ENCODE data around the gene SMIM22. TPM values are rescaled to one million over a fixed set of nuclear protein-coding genes. Genes with fewer than 3 reads are reported as not detected.

SMIM22 gene
- total RNA-seq, 6 donors from 2014 or later: 5.2 to 71.0 (median 36.6) TPM

DNA sequence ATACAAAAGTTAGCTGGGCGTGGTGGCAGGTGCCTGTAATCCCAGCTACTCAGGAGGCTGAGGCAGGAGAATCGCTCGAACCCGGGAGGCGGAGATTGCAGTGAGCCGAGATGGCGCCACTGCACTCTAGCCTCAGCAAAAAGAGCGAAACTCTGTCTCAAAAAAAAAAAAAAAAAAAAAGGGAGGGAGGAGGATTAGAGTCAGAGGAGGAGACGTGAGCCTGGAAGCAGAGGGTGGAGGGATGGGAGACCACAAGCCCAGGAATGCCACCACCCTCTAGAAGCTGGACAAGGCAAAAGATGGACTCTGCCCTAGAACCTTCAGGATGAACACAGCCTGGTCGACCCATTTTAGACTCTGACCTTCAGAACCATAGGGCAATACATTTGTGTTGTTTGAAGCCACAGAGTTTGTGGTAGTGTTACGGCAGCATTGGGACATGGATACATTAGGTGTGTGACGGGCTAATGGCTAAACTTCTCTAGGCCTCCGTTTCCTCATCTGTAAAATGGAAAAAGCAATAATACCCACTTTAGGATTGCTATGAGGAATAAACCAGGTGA is 2.1 kb upstream of the SMIM22 start:
- H3K36me3 ChIP-seq: peaks cover 0 to 12% (median 7%) of the 10 kb centered on the region in 4 donors
- DNase-seq: no peak
- no peaks in the 10 kb centered on the region for H3K9me3 ChIP-seq
- TF ChIP-seq, protein P1, sequence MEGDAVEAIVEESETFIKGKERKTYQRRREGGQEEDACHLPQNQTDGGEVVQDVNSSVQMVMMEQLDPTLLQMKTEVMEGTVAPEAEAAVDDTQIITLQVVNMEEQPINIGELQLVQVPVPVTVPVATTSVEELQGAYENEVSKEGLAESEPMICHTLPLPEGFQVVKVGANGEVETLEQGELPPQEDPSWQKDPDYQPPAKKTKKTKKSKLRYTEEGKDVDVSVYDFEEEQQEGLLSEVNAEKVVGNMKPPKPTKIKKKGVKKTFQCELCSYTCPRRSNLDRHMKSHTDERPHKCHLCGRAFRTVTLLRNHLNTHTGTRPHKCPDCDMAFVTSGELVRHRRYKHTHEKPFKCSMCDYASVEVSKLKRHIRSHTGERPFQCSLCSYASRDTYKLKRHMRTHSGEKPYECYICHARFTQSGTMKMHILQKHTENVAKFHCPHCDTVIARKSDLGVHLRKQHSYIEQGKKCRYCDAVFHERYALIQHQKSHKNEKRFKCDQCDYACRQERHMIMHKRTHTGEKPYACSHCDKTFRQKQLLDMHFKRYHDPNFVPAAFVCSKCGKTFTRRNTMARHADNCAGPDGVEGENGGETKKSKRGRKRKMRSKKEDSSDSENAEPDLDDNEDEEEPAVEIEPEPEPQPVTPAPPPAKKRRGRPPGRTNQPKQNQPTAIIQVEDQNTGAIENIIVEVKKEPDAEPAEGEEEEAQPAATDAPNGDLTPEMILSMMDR (IDR thresholded peaks at IDR 0.05): no peak
- no peak for TF ChIP-seq POLR2A (IDR thresholded peaks at IDR 0.05)
- TF ChIP-seq EP300 (IDR thresholded peaks at IDR 0.05): no peak
- TF ChIP-seq POLR2AphosphoS5 (IDR thresholded peaks at IDR 0.05): no peak
- no peak for ATAC-seq (ENCODE audit: low FRiP score in 2 of 2)
- no peaks in the 10 kb centered on the region for H3K4me1 ChIP-seq
- no peak overlapping the region for H3K27ac ChIP-seq
- H3K4me3 ChIP-seq: no peak overlapping the region
- H3K27me3 ChIP-seq: no peaks in the 10 kb centered on the region
- WGBS, 2 donors: 80% methylated on average over 13 of the region's 13 CpGs

DNA sequence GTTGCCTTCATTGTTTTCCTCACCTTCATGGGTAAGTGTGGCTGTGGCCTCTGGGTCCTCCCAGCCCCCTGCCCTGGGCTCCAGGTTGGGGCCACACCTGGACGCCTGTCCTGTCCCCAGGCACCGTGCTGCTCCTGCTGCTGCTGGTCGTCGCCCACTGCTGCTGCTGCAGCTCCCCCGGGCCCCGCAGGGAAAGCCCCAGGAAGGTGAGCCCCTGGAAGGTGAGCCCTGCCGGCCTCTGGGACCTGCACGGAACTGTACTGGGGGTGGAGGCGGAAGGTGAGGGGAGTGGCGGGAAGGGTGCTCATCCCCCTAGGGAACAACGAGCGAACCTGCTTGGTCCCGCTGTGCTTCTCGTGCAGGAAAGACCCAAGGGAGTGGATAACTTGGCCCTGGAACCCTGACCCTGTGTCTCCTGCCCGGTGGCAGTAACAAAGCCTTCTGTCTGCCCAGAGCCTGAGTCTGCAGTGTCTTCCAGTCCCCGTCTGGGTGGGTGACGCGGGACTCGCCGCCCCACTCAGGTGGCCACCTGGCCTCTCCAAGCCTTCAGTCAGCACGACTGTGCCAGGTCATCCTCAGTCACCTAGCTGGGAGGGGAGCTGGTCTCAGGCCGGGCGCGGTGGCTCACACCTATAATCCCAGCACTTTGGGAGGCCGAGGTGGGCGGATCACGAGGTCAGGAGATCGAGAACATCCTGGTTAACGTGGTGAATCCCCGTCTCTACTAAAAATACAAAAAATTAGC is 831 bp downstream of the SMIM22 start:
- H3K27ac ChIP-seq: peak overlapping the region in 1 of 4 donors; percentile 68
- ATAC-seq (ENCODE audit: low FRiP score in 2 of 2) (no peak), DNase-seq (no peak)
- H3K4me1 ChIP-seq: peaks cover 2 to 12% (median 9%) of the 10 kb centered on the region in 4 donors
- no peaks in the 10 kb centered on the region for H3K9me3 ChIP-seq
- peak overlapping the region in 3 of 4 donors; percentile 25 to 43 (median 40) for H3K4me3 ChIP-seq
- TF ChIP-seq POLR2AphosphoS5 (IDR thresholded peaks at IDR 0.05): no peak
- TF ChIP-seq POLR2A (IDR thresholded peaks at IDR 0.05): no peak
- TF ChIP-seq, protein P1 (IDR thresholded peaks at IDR 0.05): no peak
- no peak for TF ChIP-seq EP300 (IDR thresholded peaks at IDR 0.05)
- WGBS, 2 donors: 85 to 92% methylated on average over 12 to 30 of the region's 30 CpGs
- peaks cover 0 to 21% (median 9%) of the 10 kb centered on the region in 4 donors for H3K36me3 ChIP-seq
- H3K27me3 ChIP-seq: no peaks in the 10 kb centered on the region

DNA sequence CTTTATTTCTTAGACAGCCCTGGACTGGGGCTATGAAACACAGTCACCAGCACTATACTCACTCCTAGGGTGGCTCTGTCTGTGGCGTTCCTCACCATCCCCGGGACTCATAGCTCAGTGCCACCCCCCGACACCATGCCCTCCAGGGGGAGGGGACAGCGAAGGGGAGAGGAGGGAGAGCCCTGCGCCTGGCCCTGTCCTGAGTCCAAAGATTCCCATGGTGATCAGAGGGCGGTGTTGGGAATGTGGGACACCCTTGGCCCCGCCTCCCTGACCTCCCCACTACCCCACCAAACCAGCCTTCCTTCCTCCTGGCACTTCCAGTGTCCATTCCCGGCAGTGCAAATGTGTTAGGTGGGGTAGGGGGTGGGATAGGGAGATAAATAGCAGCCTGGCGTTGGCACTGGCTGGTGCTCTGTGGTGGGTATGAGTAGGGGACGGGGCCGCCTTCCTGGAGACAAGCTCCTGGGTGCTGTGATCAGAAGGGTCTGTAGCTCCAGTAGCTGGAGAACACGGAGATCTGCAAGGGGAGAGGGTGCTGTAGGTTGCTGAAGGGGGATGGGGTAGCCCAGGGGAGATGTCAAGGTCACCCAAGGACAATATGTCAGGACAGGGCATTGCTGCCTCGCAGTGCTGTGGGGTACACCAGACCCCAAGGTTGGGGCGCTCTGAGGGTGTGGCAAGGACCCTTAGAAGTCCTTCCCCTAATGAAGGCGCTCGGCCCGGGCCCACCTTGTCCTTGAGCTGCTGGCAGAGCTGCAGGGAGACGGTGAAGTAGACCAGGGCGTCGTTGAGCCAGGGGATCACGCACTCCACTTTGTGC is 2.0 kb downstream of the SMIM22 start:
- no peak overlapping the region for H3K27ac ChIP-seq
- DNase-seq (no peak), ATAC-seq (ENCODE audit: low FRiP score in 2 of 2) (no peak)
- no peaks in the 10 kb centered on the region for H3K9me3 ChIP-seq
- H3K4me1 ChIP-seq: peaks cover 9 to 22% (median 18%) of the 10 kb centered on the region in 4 donors
- no peaks in the 10 kb centered on the region for H3K27me3 ChIP-seq
- H3K36me3 ChIP-seq: peaks cover 0 to 21% (median 9%) of the 10 kb centered on the region in 4 donors
- WGBS, 2 donors: 83 to 91% methylated on average over 15 to 21 of the region's 21 CpGs
- H3K4me3 ChIP-seq: no peak overlapping the region
- TF ChIP-seq POLR2AphosphoS5 (IDR thresholded peaks at IDR 0.05) (no peak), POLR2A (IDR thresholded peaks at IDR 0.05) (no peak), EP300 (IDR thresholded peaks at IDR 0.05) (no peak)
- TF ChIP-seq, protein P1 (IDR thresholded peaks at IDR 0.05): no peak

DNA sequence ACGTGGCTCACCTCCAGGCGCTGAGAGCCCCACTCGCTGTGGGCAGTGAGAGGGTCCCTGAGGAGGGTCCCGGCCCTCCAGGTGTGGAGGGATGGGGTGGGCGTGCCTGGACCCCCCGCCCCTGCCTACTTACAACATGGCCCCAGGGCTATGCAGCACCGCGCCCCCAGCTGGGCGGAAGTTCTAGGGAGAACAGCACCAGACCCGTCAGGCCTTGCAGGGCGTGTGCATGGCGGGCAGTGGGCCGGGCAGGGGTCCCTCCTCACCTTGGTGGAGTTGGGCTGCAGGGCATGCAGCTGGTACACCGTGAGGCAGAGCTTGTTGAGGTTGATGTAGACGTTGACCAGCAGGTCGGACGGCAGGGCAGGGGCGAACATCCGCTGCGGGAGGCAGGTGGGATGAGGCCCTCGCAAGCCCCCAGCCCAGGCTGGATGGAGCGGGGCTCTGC is 2.7 kb downstream of the SMIM22 start:
- WGBS, 2 donors: 94 to 98% methylated on average over 9 to 14 of the region's 22 CpGs

More for the DNA sequence above, 2.7 kb downstream of the SMIM22 start:
- H3K27ac ChIP-seq: no peak overlapping the region
- peaks cover 0 to 21% (median 9%) of the 10 kb centered on the region in 4 donors for H3K36me3 ChIP-seq
- ATAC-seq (ENCODE audit: low FRiP score in 2 of 2): no peak
- DNase-seq: no peak
- peaks cover 9 to 22% (median 18%) of the 10 kb centered on the region in 4 donors for H3K4me1 ChIP-seq
- TF ChIP-seq POLR2A (IDR thresholded peaks at IDR 0.05) (no peak), EP300 (IDR thresholded peaks at IDR 0.05) (no peak), POLR2AphosphoS5 (IDR thresholded peaks at IDR 0.05) (no peak)
- TF ChIP-seq, protein P1 (IDR thresholded peaks at IDR 0.05): no peak
- H3K9me3 ChIP-seq: no peaks in the 10 kb centered on the region
- H3K4me3 ChIP-seq: no peak overlapping the region
- H3K27me3 ChIP-seq: no peaks in the 10 kb centered on the region

All from upper lobe of left lung (tissue), 6 donors.